SH-SY5Y (cell line): ENCODE results near the gene ANKK1.

Source experiments
- GATA2 ChIP-seq: IDR thresholded peaks from 2 replicates; pipeline ENCODE4 v1.6.1; 2011; ENCODE audit warnings: mild to moderate bottlenecking, low read depth, low read length
- GATA3 ChIP-seq: IDR thresholded peaks from 2 replicates; pipeline ENCODE4 v1.6.1; 2011; ENCODE audit warnings: low read depth, mild to moderate bottlenecking, low read length, moderate library complexity

- TF ChIP-seq GATA2 (no peak), GATA3 (no peak)
Observed at GRCh38 chr11:113411536-113411935, 24.0 kb downstream of the ANKK1 start.
